ENCODE results near the gene FOXD4L6.
"Not testable (repeated sequence)": the region's sequence is repeated elsewhere in the genome, so short reads cannot be mapped to it uniquely, and the experiment has no call there.

Gene FOXD4L6

GRCh38 chr9:41128581-41128980, at the start of gene FOXD4L6:
Gene FOXD4L6, minus strand, starts transcription at chr9:41128681. Its CDS starts 298 bp downstream, at chr9:41128383.
- not testable (repeated sequence) for H3K36me3 Mint-ChIP-seq (ENCODE audit: low read depth); H3K27ac Mint-ChIP-seq; H3K9me3 Mint-ChIP-seq; H3K4me3 Mint-ChIP-seq; H3K4me1 Mint-ChIP-seq (ENCODE audit: low read depth); H3K27me3 Mint-ChIP-seq; DNase-seq

GRCh38 chr9:41174994-41175393, 46.5 kb upstream of the FOXD4L6 start:
- H3K4me1 Mint-ChIP-seq (ENCODE audit: low read depth); H3K36me3 Mint-ChIP-seq (ENCODE audit: low read depth); H3K4me3 Mint-ChIP-seq; DNase-seq; H3K27ac Mint-ChIP-seq; H3K27me3 Mint-ChIP-seq; H3K9me3 Mint-ChIP-seq: not testable (repeated sequence)

GRCh38 chr9:41150116-41150515, 21.6 kb upstream of the FOXD4L6 start:
- H3K36me3 Mint-ChIP-seq (ENCODE audit: low read depth); H3K4me1 Mint-ChIP-seq (ENCODE audit: low read depth); DNase-seq; H3K4me3 Mint-ChIP-seq; H3K27me3 Mint-ChIP-seq; H3K9me3 Mint-ChIP-seq; H3K27ac Mint-ChIP-seq: not testable (repeated sequence)

DNA sequence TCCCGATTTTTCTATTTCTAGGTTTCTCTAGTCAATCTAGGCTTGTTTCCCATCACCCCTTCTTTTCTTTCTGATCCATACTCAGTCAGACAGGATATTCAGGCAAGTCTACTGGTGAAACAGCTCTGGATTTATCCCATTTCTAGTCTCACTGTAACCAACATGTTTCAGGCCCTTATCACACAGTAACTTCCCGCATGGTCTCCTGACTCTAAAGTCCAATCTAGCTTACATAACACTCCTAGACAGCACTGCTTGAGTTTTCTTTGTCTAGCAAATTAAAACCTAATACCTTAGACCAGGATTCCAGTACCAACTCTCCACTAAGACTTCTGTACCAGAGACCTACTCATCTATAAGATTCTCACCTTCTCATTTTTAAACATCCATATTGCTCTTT, 13.4 kb upstream of the FOXD4L6 start:
- not testable (repeated sequence) for H3K27ac Mint-ChIP-seq; H3K9me3 Mint-ChIP-seq; DNase-seq; H3K4me3 Mint-ChIP-seq; H3K4me1 Mint-ChIP-seq (ENCODE audit: low read depth); H3K36me3 Mint-ChIP-seq (ENCODE audit: low read depth); H3K27me3 Mint-ChIP-seq

DNA sequence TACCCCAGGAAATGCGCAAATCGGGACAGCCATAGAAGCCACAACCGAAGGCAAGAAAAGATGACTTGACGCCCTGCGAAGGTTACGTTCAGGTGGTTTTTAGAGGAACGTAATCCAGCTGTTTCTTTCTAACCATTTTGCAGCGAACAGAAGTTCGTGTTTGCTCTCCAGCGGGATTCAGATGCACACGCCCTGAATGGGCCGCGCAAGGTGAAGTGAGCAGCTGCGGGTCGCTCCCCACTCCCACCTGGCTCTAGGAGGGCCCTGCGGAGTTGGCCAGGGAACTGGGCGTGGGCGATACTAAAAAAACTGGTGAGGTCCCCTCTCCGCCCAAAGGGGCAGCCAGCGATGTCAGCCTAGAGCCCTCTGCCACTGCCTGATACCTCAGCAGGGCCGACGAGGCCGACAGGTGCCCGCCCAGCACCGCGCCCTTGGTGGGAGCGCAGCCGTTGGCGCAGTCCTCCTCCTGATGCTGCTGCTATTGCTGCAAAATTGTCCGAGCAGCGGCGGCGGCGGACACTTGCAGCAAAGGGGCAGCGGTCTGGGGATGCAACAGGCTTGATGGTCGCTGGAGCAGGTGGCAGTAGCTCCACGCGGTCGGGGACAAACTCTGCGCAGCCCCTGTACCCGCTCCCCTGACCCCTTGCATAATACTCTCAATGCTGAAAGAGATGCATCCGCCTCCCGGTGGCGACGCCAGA, 1.6 kb downstream of the FOXD4L6 start:
- not testable (repeated sequence) for DNase-seq; H3K9me3 Mint-ChIP-seq; H3K36me3 Mint-ChIP-seq (ENCODE audit: low read depth); H3K27me3 Mint-ChIP-seq; H3K4me3 Mint-ChIP-seq; H3K4me1 Mint-ChIP-seq (ENCODE audit: low read depth); H3K27ac Mint-ChIP-seq

DNA sequence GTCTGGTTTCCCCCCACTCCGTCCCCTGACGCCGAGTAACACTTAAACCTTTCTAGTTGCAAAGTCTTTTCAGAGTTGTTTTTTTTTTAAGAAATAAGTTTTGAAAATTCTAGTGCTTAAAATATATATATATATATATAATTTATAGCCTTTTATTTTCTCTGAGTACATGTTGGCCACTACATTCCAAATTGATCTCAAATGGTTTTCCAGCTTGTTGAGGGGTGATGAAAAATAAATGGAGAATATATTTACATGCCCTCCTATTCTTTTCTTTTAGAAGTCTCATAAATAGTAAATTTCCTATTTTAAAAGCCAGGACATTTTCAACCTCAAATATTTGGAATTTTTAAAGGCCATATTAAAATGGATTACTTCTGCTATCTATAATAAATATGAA, 2.5 kb downstream of the FOXD4L6 start:
- not testable (repeated sequence) for H3K9me3 Mint-ChIP-seq; H3K4me1 Mint-ChIP-seq (ENCODE audit: low read depth); H3K36me3 Mint-ChIP-seq (ENCODE audit: low read depth); DNase-seq; H3K27ac Mint-ChIP-seq; H3K27me3 Mint-ChIP-seq; H3K4me3 Mint-ChIP-seq

DNA sequence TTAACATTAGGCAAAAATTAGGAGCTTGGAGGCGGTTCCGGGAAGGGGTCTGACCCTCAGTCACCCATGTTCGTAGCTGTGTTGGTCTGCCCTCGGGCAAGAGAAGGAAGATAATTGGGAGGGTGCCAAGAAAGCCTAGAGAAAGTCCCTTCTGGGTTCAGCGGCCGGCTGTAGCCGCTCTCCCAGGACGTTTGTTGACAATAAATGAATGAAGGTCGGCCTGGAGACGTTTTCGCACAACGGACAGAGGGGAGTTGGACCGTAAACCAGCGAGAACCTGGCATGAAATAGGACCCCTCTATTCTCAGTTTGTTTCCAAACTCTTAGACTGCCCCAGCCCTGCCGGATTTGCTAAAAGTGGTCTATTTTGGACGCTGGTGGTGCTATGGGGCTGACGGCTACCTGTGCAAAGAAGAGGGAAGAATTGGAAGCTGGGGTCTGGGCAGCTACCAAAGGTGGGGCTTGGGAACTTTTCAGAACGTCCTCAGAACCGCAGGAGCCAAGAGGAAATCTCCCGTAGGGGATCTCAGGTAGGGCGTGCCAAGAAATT, 3.3 kb downstream of the FOXD4L6 start:
- H3K4me1 Mint-ChIP-seq (ENCODE audit: low read depth); H3K27ac Mint-ChIP-seq; H3K27me3 Mint-ChIP-seq; H3K4me3 Mint-ChIP-seq; H3K9me3 Mint-ChIP-seq; DNase-seq; H3K36me3 Mint-ChIP-seq (ENCODE audit: low read depth): not testable (repeated sequence)

- DNase-seq; H3K4me3 Mint-ChIP-seq; H3K9me3 Mint-ChIP-seq; H3K27me3 Mint-ChIP-seq; H3K4me1 Mint-ChIP-seq (ENCODE audit: low read depth); H3K36me3 Mint-ChIP-seq (ENCODE audit: low read depth); H3K27ac Mint-ChIP-seq: not testable (repeated sequence)
Measured at GRCh38 chr9:41124250-41125108, 4.0 kb downstream of the FOXD4L6 start.

GRCh38 chr9:41123812-41124211, 4.7 kb downstream of the FOXD4L6 start:
- H3K27me3 Mint-ChIP-seq; H3K4me1 Mint-ChIP-seq (ENCODE audit: low read depth); H3K4me3 Mint-ChIP-seq; H3K27ac Mint-ChIP-seq; H3K9me3 Mint-ChIP-seq; DNase-seq; H3K36me3 Mint-ChIP-seq (ENCODE audit: low read depth): not testable (repeated sequence)

DNA sequence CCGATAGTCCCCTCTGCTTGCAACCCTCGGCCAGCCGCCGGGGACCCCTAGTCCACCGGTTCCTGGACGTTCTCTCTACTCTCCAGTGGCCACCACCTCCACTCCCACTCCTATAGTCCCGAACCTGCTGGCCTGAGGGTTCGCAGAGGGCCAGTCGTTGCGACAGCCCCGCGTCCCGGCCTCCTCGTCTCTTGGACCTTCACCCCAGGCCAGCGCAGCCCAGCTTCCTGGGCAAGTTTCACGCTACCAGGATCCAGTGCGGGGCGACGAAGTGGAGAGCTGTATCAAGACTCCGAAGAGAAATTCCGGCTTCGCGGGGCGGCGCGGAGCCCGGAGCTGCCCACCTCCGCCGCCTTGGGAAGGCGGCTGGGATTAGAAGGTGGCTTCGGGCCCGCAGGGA, 5.1 kb downstream of the FOXD4L6 start:
- not testable (repeated sequence) for DNase-seq; H3K4me3 Mint-ChIP-seq; H3K4me1 Mint-ChIP-seq (ENCODE audit: low read depth); H3K27me3 Mint-ChIP-seq; H3K27ac Mint-ChIP-seq; H3K36me3 Mint-ChIP-seq (ENCODE audit: low read depth); H3K9me3 Mint-ChIP-seq

GRCh38 chr9:41120696-41121095, 7.8 kb downstream of the FOXD4L6 start:
- H3K4me3 Mint-ChIP-seq; DNase-seq; H3K36me3 Mint-ChIP-seq (ENCODE audit: low read depth); H3K27me3 Mint-ChIP-seq; H3K9me3 Mint-ChIP-seq; H3K27ac Mint-ChIP-seq; H3K4me1 Mint-ChIP-seq (ENCODE audit: low read depth): not testable (repeated sequence)

GRCh38 chr9:41119719-41120118, 8.8 kb downstream of the FOXD4L6 start:
- not testable (repeated sequence) for H3K27ac Mint-ChIP-seq; H3K36me3 Mint-ChIP-seq (ENCODE audit: low read depth); H3K4me1 Mint-ChIP-seq (ENCODE audit: low read depth); DNase-seq; H3K4me3 Mint-ChIP-seq; H3K9me3 Mint-ChIP-seq; H3K27me3 Mint-ChIP-seq

DNA sequence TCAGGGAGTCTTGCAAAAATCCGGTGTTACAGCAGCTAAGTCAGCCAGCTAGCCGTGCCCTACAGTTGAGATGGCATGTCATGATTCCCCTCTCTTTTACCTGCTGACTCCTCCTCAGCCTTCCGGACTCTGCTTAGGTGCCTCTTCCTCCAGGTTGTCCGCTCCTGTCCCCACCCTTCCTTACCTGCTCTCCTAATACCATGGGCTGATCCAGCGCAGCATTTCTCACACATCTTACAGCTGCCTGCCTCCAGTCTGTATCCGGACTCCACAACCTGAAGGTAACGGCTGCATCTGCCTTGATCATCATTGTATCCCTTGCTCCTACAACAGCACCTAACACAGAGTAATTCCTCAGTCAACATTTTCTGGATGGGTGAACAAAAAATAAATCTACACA, 9.2 kb downstream of the FOXD4L6 start:
- not testable (repeated sequence) for DNase-seq; H3K9me3 Mint-ChIP-seq; H3K4me1 Mint-ChIP-seq (ENCODE audit: low read depth); H3K36me3 Mint-ChIP-seq (ENCODE audit: low read depth); H3K4me3 Mint-ChIP-seq; H3K27ac Mint-ChIP-seq; H3K27me3 Mint-ChIP-seq

DNA sequence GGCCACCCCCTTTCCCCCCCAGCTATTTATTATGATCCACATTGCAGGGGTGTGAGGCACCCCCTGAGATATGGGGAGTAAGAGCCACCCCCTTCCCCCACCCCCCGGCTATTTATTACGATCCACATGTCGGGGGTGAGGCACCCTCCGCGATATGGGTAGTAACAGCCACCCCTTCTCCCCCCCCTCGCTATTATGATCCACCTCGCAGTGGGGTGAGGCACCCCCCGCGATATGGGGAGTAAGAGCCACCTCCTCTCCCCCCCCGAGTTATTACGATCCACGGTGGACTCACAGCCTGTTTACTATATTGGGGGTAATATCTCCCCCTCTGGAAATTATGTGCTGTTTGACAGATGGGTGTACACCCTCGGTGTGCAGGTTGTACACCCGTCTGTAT, 15.1 kb downstream of the FOXD4L6 start:
- not testable (repeated sequence) for H3K4me3 Mint-ChIP-seq; DNase-seq; H3K27ac Mint-ChIP-seq; H3K9me3 Mint-ChIP-seq; H3K4me1 Mint-ChIP-seq (ENCODE audit: low read depth); H3K27me3 Mint-ChIP-seq; H3K36me3 Mint-ChIP-seq (ENCODE audit: low read depth)

DNA sequence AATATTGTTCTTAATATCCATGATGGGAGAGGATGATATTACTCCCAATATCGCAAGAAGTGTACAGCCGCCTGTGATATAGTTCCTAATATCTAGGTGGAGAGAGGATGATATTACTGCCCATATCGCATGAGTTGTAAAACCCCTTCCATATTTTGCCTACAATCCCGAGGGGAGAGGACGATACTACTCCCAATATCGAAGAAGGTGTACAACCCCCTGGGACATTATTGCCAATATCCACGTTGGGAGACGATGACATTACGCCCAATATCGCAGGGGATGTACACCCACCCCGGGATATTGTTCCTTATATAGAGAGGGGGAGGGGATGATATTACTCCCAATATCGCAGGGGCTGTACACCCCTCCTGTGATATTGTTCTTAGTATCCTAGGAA, 17.1 kb downstream of the FOXD4L6 start:
- H3K9me3 Mint-ChIP-seq; H3K27ac Mint-ChIP-seq; H3K27me3 Mint-ChIP-seq; H3K36me3 Mint-ChIP-seq (ENCODE audit: low read depth); H3K4me1 Mint-ChIP-seq (ENCODE audit: low read depth); H3K4me3 Mint-ChIP-seq; DNase-seq: not testable (repeated sequence)

All from activated T-cell treated with anti-CD3 and anti-CD28 coated beads, Interleukin-2, amount 50 U/mL, for 24 hours (primary cell).